ENCODE measurements around the gene GET3.

The GET3 gene

DNA sequence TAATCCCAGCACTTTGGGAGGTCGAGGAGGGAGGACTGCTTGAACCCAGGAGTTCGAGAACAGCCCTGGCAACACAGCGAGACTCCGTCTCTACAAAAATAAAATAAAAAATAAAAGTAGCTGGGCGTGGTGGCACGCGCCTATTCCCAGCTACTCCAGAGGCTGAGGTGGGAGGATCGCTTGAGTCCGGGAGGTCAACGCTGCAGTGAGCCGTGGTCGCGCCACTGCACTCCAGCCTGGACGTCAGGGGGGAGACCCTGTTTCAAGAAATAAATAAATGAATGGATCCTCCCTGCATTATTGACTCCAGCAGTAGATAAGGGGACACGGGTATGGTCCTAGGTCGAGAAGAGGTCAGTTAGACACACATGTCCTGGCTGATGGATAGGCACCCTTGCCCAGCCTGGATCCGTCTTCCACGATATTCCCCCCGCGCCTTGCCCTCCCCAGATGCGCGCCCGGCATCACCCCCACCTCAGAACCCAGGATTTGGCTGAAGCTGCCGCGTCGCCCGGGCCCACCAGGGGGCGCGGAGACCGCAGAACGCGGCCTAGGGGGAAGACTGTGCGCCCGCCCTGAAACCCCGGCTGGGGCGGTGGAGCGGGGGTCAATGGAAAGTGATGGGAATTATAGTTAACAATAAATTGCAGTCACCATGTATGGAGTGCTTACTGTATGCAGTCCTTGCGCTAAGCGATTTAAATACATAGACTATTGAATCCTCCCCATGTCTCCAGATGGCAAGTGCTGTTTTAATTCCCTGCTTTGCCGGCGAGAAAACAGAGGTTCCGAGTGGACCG, 40.1 kb downstream of the GET3 start:
- Histone ChIP-seq H3K9me3 (ENCODE audit: control insufficient read depth in 5 of 5, low read length in 5 of 5) (no peaks in the 10 kb centered on the region), H3K9ac (ENCODE audit: low read length in 5 of 5) (peak overlapping the region in 4 of 5 donors; percentile 81 to 91 (median 82)), H3K4me1 (ENCODE audit: control insufficient read depth in 5 of 5, insufficient read depth in 5 of 5, low read length in 5 of 5) (peaks cover 7 to 72% (median 52%) of the 10 kb centered on the region in 5 donors), H3K27ac (ENCODE audit: low read depth, low read length) (peak overlapping the region; percentile 98), H3K36me3 (ENCODE audit: control insufficient read depth in 5 of 5, insufficient read depth in 5 of 5, low read length in 5 of 5) (no peaks in the 10 kb centered on the region), H3K27me3 (ENCODE audit: control insufficient read depth in 5 of 5, insufficient read depth in 4 of 5, low read length in 5 of 5) (peaks cover 0 to 3% (median 0%) of the 10 kb centered on the region in 5 donors), H3K4me3 (ENCODE audit: low read depth in 1 of 5, low read length in 5 of 5) (peak overlapping the region; percentile 66 to 81 (median 70))

DNA sequence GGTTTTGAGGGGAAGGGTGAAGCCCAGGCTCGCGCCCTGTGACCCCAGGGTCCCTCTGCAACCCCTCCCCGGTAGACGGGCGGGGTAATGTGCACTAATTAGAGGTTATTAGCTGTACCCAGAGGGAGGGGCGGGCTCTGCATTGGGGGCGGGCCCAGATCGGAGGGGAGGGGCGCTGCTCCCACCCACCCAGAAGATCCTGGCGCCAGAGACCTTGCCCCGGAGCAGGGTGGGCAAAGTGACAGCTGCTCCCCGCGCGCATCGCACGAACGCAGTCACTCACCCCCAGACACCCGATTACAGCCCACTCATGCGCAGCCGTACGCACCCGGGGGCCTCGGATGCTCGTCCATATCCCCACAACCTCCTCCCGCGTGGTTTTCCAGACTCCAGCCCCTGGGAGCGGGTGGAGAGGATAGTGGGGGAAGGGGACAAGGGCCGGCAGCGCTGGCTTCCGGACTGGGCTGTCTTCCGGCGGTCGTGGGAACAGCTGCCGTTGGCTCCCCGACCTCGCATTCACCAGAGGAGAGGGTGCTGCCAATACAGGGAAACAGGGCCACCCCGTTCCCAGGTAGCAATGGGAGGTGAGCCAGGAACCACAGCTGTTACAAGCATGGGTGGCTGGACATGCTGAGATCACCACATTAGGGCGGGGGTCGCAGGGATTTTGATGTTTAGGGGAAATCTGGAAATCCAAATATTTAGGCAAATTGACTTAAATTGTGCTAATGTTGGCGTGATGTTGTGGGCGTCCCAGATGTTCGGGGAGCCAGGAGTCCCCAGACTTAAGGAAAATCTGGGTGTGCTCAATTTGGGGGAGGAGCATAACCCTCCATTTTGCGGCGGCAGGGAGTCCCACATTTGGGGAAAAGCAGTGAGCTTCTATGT, 41.0 kb downstream of the GET3 start:
- Histone ChIP-seq H3K27ac (ENCODE audit: low read depth, low read length) (peak overlapping the region; percentile 98), H3K4me3 (ENCODE audit: low read depth in 1 of 5, low read length in 5 of 5) (peak overlapping the region; percentile 66 to 85 (median 70)), H3K9me3 (ENCODE audit: control insufficient read depth in 5 of 5, low read length in 5 of 5) (no peaks in the 10 kb centered on the region), H3K36me3 (ENCODE audit: control insufficient read depth in 5 of 5, insufficient read depth in 5 of 5, low read length in 5 of 5) (no peaks in the 10 kb centered on the region), H3K4me1 (ENCODE audit: control insufficient read depth in 5 of 5, insufficient read depth in 5 of 5, low read length in 5 of 5) (peaks cover 7 to 71% (median 44%) of the 10 kb centered on the region in 5 donors), H3K9ac (ENCODE audit: low read length in 5 of 5) (peak overlapping the region; percentile 77 to 91 (median 82)), H3K27me3 (ENCODE audit: control insufficient read depth in 5 of 5, insufficient read depth in 4 of 5, low read length in 5 of 5) (peaks cover 0 to 3% (median 0%) of the 10 kb centered on the region in 5 donors)

DNA sequence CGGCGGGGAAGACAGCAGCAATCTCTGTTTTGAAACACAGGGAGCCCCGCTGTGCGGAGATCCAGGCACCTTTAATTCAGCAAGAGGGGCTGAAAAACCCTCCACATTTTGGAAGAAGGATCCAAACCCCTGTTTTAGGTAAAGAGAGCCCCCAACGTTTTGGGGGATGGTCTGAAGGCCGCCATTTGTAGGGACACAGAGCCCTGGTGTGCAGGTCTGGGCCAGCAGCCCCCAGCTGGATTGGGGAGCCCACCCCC, 41.5 kb downstream of the GET3 start:
- Histone ChIP-seq H3K4me1 (ENCODE audit: control insufficient read depth in 5 of 5, insufficient read depth in 5 of 5, low read length in 5 of 5) (peaks cover 9 to 71% (median 46%) of the 10 kb centered on the region in 5 donors), H3K36me3 (ENCODE audit: control insufficient read depth in 5 of 5, insufficient read depth in 5 of 5, low read length in 5 of 5) (no peaks in the 10 kb centered on the region), H3K9me3 (ENCODE audit: control insufficient read depth in 5 of 5, low read length in 5 of 5) (no peaks in the 10 kb centered on the region), H3K4me3 (ENCODE audit: low read depth in 1 of 5, low read length in 5 of 5) (peak overlapping the region; percentile 66 to 85 (median 70)), H3K27me3 (ENCODE audit: control insufficient read depth in 5 of 5, insufficient read depth in 4 of 5, low read length in 5 of 5) (peaks cover 0 to 3% (median 0%) of the 10 kb centered on the region in 5 donors), H3K27ac (ENCODE audit: low read depth, low read length) (peak overlapping the region; percentile 98), H3K9ac (ENCODE audit: low read length in 5 of 5) (peak overlapping the region; percentile 77 to 91 (median 82))

DNA sequence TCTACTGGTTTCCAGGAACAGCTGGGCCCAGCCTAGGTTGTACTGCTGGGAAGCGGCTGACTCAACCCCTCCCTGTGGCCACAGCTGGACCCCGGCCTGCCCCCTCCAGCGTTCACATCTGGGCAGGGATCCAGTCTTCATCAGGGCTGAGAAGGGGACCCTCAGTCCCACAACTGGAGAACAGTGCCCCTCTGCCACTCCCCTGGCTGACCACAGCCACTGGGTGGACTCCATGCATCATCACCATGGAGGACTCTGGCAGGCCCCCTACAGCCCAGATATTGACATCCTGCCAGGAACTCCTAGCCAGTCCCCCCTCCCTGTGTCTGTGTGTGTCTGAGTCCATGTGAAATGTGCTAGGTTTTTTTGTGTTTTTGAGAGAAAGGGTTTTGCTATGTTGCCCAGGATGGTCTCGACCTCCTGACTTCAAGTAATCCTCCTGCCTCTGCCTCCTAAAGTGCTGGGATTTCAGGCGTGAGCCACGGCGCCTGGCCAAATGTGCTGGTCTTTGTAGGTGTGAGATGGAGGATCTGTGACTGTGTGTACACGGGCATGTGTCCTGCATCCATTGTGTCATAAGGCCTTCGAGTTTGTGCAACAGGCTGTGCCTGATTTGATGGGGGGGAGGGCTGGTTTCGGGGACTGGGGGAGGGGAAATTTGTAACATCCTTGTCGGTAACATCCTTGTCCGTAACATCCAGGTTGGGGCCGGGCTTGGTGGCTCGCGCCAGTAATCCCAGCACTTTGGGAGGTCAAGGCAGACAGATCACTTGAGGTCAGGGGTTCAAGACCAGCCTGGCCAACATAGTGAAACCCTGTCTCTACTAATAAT, 42.1 kb downstream of the GET3 start:
- Histone ChIP-seq H3K36me3 (ENCODE audit: control insufficient read depth in 5 of 5, insufficient read depth in 5 of 5, low read length in 5 of 5) (no peaks in the 10 kb centered on the region), H3K27me3 (ENCODE audit: control insufficient read depth in 5 of 5, insufficient read depth in 4 of 5, low read length in 5 of 5) (peaks cover 0 to 3% (median 0%) of the 10 kb centered on the region in 5 donors), H3K9me3 (ENCODE audit: control insufficient read depth in 5 of 5, low read length in 5 of 5) (no peaks in the 10 kb centered on the region), H3K27ac (ENCODE audit: low read depth, low read length) (peak overlapping the region; percentile 98), H3K4me1 (ENCODE audit: control insufficient read depth in 5 of 5, insufficient read depth in 5 of 5, low read length in 5 of 5) (peaks cover 12 to 70% (median 50%) of the 10 kb centered on the region in 5 donors), H3K9ac (ENCODE audit: low read length in 5 of 5) (peak overlapping the region in 4 of 5 donors; percentile 81 to 91 (median 82)), H3K4me3 (ENCODE audit: low read depth in 1 of 5, low read length in 5 of 5) (peak overlapping the region in 3 of 5 donors; percentile 66 to 80 (median 67))

DNA sequence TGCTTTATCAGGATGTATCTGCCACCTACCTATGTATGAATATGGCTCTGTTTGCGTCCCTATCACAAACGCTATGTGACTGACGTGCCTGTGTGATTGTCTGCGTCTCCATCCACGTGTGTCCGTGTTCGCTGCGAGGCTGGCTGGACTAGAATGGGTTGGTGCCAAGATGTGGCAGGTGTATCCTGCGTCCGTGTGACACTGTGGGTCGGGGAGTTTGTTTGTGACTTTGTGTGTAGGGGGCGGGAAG, 44.8 kb downstream of the GET3 start:
- Histone ChIP-seq H3K27ac (ENCODE audit: low read depth, low read length) (peak overlapping the region; percentile 100), H3K9ac (ENCODE audit: low read length in 5 of 5) (peak overlapping the region; percentile 6 to 82 (median 72)), H3K9me3 (ENCODE audit: control insufficient read depth in 5 of 5, low read length in 5 of 5) (no peaks in the 10 kb centered on the region), H3K36me3 (ENCODE audit: control insufficient read depth in 5 of 5, insufficient read depth in 5 of 5, low read length in 5 of 5) (no peaks in the 10 kb centered on the region), H3K4me1 (ENCODE audit: control insufficient read depth in 5 of 5, insufficient read depth in 5 of 5, low read length in 5 of 5) (peaks cover 21 to 84% (median 68%) of the 10 kb centered on the region in 5 donors), H3K27me3 (ENCODE audit: control insufficient read depth in 5 of 5, insufficient read depth in 4 of 5, low read length in 5 of 5) (peaks cover 0 to 3% (median 0%) of the 10 kb centered on the region in 5 donors), H3K4me3 (ENCODE audit: low read depth in 1 of 5, low read length in 5 of 5) (peak overlapping the region; percentile 53 to 88 (median 64))

DNA sequence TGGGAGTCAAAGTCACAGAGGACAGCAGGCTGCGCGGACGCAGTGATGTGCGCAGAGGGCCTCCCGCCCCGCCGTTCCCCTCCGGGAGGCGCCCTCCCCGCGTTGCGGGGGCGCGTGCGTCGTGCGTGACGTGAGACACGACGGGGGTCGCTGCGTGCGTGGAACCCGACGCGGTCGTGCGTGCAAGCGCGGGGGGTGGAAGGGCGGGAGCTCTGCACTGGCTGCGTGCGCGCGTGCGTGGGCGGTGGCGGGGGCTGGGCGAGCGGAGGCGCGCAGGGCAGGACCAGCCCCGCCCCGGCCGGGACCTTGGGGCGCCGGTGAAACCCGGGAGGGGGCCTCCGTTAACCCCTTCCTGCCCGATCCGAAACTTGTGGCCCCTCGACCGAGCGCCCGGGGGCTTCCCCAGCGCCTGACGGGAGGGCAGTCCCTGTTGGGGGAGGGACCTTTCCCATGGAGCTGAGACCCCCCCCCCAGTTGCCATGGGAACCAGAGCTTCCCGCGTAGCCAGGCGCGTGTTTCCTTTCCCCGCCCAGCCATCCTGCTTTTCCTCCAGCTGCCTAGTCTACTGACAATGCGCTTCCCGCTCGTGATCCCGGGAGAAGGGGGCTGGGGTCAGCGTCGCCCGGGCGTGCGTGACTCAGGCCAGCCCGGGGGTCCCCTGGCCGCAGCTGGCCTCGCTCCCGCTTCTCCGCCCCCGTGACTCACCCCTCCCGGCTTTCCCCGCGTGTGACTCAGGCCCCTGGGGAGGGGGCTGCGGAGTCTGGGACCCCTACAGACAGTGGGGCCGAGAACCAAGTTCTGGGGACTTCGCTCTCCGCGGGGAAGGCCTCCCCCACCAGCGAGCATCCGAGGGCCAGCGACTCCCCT, 45.4 kb downstream of the GET3 start:
- H3K9ac ChIP-seq (ENCODE audit: low read length in 5 of 5), result peak overlapping the region; percentile 6 to 82 (median 72)
- H3K4me3 ChIP-seq (ENCODE audit: low read depth in 1 of 5, low read length in 5 of 5), result peak overlapping the region; percentile 53 to 88 (median 64)
- H3K4me1 ChIP-seq (ENCODE audit: control insufficient read depth in 5 of 5, insufficient read depth in 5 of 5, low read length in 5 of 5), result peaks cover 21 to 84% (median 65%) of the 10 kb centered on the region in 5 donors
- peaks cover 0 to 3% (median 0%) of the 10 kb centered on the region in 5 donors for H3K27me3 ChIP-seq (ENCODE audit: control insufficient read depth in 5 of 5, insufficient read depth in 4 of 5, low read length in 5 of 5)
- H3K27ac ChIP-seq (ENCODE audit: low read depth, low read length), result peak overlapping the region; percentile 100
- no peaks in the 10 kb centered on the region for H3K9me3 ChIP-seq (ENCODE audit: control insufficient read depth in 5 of 5, low read length in 5 of 5)
- no peaks in the 10 kb centered on the region for H3K36me3 ChIP-seq (ENCODE audit: control insufficient read depth in 5 of 5, insufficient read depth in 5 of 5, low read length in 5 of 5)

DNA sequence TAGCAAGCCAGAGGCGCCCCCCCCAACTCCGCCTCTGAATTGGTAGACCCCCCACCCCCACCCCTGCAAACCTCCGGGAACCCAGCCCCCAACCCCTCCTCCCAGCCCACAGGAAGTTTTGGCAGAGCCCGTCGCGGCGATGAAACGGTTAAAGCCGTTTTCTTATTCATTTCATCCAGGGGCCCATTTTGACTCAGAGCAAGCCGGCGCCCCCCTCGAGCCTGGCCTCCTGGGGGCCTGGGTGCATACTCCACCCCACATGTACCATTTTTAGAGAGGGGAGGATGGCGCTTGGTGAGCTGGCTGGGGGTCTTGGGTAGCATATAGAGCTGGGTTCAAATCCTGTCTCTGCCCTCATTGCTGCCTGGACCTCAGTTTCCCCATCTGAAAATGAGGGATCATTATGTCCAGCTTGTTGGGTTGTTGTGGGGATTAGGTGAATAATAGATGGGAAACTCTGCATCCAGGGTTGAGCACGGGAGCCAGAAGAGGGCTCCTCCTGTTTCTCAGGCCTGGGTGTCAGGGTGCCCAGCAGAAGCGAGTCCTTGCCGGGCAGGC, 46.1 kb downstream of the GET3 start:
- no peaks in the 10 kb centered on the region for H3K27me3 ChIP-seq (ENCODE audit: control insufficient read depth in 5 of 5, insufficient read depth in 4 of 5, low read length in 5 of 5)
- H3K4me1 ChIP-seq (ENCODE audit: control insufficient read depth in 5 of 5, insufficient read depth in 5 of 5, low read length in 5 of 5), result peaks cover 19 to 84% (median 64%) of the 10 kb centered on the region in 5 donors
- H3K9ac ChIP-seq (ENCODE audit: low read length in 5 of 5), result peak overlapping the region; percentile 47 to 85 (median 64)
- peak overlapping the region in 3 of 5 donors; percentile 32 to 70 (median 62) for H3K4me3 ChIP-seq (ENCODE audit: low read depth in 1 of 5, low read length in 5 of 5)
- H3K9me3 ChIP-seq (ENCODE audit: control insufficient read depth in 5 of 5, low read length in 5 of 5), result no peaks in the 10 kb centered on the region
- peak overlapping the region; percentile 100 for H3K27ac ChIP-seq (ENCODE audit: low read depth, low read length)
- no peaks in the 10 kb centered on the region for H3K36me3 ChIP-seq (ENCODE audit: control insufficient read depth in 5 of 5, insufficient read depth in 5 of 5, low read length in 5 of 5)

DNA sequence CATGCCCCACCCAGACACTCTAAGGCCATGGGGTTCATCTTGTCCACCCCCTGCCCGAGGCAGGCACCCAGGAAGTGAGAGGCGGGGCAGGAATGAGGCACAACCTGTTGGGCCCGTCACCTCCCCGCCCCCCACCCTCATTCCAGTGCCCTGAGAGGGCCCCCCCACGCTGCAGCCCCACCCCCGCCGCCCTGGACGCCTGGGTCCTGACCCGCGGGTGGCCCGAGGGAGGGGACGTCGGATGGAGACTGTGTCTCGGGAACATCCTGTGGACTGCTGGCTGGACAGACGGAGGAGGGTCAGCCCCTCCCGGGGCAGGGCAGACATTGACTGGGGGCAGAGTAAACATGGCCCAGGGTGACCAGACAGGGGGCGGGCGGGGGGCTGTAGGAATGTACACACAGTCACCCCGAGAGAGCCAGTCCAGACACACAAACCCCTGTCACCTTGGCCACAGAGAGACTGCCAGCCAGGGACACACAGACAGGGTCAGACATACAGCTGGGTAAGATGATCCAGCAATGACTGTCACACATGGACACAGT, 46.6 kb downstream of the GET3 start:
- Histone ChIP-seq H3K27ac (ENCODE audit: low read depth, low read length) (peak overlapping the region; percentile 100), H3K4me3 (ENCODE audit: low read depth in 1 of 5, low read length in 5 of 5) (peak overlapping the region in 3 of 5 donors; percentile 32 to 59 (median 54)), H3K27me3 (ENCODE audit: control insufficient read depth in 5 of 5, insufficient read depth in 4 of 5, low read length in 5 of 5) (no peaks in the 10 kb centered on the region), H3K9ac (ENCODE audit: low read length in 5 of 5) (peak overlapping the region; percentile 47 to 85 (median 64)), H3K4me1 (ENCODE audit: control insufficient read depth in 5 of 5, insufficient read depth in 5 of 5, low read length in 5 of 5) (peaks cover 22 to 84% (median 64%) of the 10 kb centered on the region in 5 donors), H3K36me3 (ENCODE audit: control insufficient read depth in 5 of 5, insufficient read depth in 5 of 5, low read length in 5 of 5) (no peaks in the 10 kb centered on the region), H3K9me3 (ENCODE audit: control insufficient read depth in 5 of 5, low read length in 5 of 5) (no peaks in the 10 kb centered on the region)

Measured in subcutaneous abdominal adipose tissue (tissue), 5 donors.